Measurements from ENCODE around the gene PARD3.

DNA sequence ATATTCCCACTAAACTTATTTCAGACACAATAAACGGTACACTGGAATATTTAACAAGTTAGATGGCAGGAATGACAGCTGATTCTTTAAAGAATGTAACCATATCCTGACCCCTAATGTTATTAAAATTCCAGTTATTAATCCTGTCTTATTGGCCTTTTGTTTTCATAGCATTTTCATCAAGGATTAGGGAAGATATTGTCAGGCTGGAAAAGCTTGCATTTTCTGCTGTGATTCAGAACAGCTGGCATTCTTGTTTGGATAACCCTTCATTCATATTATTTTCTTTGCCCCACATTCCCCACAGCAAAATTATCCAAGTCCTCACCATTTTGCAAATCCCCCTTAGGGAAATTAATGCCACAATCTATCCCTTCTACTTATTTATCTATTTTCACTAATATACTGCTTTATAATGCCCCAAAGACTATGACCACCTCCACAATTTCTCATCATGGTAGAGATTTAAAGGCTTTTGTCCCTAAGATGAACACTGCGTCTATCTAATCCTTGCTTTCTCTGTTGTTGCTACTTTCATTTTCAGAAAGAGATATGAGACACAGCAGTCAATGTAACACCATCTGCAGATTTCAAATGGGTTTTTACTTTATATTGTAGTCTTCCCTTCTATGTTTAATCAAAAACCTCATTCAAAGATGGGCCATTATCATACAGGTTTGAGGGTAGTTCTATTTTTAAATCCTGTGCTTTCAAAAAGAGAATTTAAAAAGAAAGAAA is 475.1 kb downstream of the PARD3 start:
- TF ChIP-seq, protein P1, sequence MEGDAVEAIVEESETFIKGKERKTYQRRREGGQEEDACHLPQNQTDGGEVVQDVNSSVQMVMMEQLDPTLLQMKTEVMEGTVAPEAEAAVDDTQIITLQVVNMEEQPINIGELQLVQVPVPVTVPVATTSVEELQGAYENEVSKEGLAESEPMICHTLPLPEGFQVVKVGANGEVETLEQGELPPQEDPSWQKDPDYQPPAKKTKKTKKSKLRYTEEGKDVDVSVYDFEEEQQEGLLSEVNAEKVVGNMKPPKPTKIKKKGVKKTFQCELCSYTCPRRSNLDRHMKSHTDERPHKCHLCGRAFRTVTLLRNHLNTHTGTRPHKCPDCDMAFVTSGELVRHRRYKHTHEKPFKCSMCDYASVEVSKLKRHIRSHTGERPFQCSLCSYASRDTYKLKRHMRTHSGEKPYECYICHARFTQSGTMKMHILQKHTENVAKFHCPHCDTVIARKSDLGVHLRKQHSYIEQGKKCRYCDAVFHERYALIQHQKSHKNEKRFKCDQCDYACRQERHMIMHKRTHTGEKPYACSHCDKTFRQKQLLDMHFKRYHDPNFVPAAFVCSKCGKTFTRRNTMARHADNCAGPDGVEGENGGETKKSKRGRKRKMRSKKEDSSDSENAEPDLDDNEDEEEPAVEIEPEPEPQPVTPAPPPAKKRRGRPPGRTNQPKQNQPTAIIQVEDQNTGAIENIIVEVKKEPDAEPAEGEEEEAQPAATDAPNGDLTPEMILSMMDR (IDR thresholded peaks at IDR 0.05): no peak
- TF ChIP-seq POLR2A (IDR thresholded peaks at IDR 0.05): no peak
